Measurements from ENCODE around the gene ZNF609. TPM values are rescaled to one million over a fixed set of nuclear protein-coding genes. Genes with fewer than 3 reads are reported as not detected.
A peak's percentile ranks its signal among the peaks of the same experiment; 100 is the strongest.

Gene ZNF609
- total and polyA plus RNA-seq, 2 of the 13 experiments (the other 11 are each of a cell fraction or from before 2014, with no cell fraction given), result 8.9 to 9.9 TPM

DNA sequence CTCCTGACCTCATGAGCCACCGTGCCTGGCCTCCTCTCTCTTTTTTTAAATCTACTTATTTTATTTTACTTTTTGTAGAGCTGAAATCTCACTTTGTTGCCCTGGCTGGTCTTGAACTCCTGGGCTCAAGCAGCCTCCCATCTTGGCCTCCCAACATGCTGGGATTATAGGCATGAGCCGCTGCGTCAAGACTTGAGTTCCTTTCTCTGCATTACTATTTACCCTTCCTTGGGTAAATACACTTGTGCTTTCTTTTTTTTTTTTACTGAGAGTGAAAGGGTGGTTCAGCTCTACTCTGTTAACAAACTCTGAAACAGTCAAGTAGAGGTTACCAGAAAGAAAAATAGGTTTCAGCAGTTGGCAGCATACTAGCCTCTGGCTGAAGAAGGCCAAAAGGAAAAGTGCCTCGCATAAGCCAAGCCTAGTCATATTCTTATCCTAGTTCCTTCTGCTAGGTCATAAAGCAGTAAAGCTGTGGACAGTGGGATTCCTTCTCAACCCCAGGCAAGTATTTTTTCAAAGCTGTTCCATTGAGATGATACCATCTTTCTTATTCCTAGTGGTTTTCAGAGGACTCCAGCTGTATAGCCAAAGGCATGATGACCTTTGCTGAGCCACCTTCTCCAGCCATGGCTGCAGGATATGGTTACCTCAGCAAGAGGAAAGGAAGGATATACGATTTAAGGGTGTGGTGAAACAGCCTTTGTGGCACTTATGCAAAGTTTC, 179.9 kb downstream of the ZNF609 start (continued):
- TF ChIP-seq, protein P1, sequence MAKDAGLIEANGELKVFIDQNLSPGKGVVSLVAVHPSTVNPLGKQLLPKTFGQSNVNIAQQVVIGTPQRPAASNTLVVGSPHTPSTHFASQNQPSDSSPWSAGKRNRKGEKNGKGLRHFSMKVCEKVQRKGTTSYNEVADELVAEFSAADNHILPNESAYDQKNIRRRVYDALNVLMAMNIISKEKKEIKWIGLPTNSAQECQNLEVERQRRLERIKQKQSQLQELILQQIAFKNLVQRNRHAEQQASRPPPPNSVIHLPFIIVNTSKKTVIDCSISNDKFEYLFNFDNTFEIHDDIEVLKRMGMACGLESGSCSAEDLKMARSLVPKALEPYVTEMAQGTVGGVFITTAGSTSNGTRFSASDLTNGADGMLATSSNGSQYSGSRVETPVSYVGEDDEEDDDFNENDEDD (CRISPR knock-in tag; IDR thresholded peaks at IDR 0.05; ENCODE audit: borderline replicate concordance), result no peak
- TF ChIP-seq, protein P2, sequence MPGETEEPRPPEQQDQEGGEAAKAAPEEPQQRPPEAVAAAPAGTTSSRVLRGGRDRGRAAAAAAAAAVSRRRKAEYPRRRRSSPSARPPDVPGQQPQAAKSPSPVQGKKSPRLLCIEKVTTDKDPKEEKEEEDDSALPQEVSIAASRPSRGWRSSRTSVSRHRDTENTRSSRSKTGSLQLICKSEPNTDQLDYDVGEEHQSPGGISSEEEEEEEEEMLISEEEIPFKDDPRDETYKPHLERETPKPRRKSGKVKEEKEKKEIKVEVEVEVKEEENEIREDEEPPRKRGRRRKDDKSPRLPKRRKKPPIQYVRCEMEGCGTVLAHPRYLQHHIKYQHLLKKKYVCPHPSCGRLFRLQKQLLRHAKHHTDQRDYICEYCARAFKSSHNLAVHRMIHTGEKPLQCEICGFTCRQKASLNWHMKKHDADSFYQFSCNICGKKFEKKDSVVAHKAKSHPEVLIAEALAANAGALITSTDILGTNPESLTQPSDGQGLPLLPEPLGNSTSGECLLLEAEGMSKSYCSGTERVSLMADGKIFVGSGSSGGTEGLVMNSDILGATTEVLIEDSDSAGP (CRISPR knock-in tag; IDR thresholded peaks at IDR 0.05; ENCODE audit: borderline replicate concordance), result no peak
- TF ChIP-seq NFKBIZ (CRISPR knock-in tag; IDR thresholded peaks at IDR 0.05) (no peak), FOSL1 (CRISPR knock-in tag; IDR thresholded peaks at IDR 0.05; ENCODE audit: borderline replicate concordance) (no peak), GFI1 (CRISPR knock-in tag; IDR thresholded peaks at IDR 0.05; ENCODE audit: borderline replicate concordance) (no peak), CREB1 (IDR thresholded peaks at IDR 0.05) (no peak), CREB1 (CRISPR knock-in tag; IDR thresholded peaks at IDR 0.05) (peak; percentile 42; the same call in 1 of the 2 replicates), THAP7 (CRISPR knock-in tag; IDR thresholded peaks at IDR 0.05) (no peak), ZNF644 (CRISPR knock-in tag; IDR thresholded peaks at IDR 0.05; ENCODE audit: low read depth) (peak; percentile 69; the same call in 1 of the 2 replicates)
- TF ChIP-seq, protein P3, sequence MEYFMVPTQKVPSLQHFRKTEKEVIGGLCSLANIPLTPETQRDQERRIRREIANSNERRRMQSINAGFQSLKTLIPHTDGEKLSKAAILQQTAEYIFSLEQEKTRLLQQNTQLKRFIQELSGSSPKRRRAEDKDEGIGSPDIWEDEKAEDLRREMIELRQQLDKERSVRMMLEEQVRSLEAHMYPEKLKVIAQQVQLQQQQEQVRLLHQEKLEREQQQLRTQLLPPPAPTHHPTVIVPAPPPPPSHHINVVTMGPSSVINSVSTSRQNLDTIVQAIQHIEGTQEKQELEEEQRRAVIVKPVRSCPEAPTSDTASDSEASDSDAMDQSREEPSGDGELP (IDR thresholded peaks at IDR 0.05; ENCODE audit: borderline replicate concordance, low read depth), result peak; percentile 34; the same call in 1 of the 2 replicates
- TF ChIP-seq, protein P4, sequence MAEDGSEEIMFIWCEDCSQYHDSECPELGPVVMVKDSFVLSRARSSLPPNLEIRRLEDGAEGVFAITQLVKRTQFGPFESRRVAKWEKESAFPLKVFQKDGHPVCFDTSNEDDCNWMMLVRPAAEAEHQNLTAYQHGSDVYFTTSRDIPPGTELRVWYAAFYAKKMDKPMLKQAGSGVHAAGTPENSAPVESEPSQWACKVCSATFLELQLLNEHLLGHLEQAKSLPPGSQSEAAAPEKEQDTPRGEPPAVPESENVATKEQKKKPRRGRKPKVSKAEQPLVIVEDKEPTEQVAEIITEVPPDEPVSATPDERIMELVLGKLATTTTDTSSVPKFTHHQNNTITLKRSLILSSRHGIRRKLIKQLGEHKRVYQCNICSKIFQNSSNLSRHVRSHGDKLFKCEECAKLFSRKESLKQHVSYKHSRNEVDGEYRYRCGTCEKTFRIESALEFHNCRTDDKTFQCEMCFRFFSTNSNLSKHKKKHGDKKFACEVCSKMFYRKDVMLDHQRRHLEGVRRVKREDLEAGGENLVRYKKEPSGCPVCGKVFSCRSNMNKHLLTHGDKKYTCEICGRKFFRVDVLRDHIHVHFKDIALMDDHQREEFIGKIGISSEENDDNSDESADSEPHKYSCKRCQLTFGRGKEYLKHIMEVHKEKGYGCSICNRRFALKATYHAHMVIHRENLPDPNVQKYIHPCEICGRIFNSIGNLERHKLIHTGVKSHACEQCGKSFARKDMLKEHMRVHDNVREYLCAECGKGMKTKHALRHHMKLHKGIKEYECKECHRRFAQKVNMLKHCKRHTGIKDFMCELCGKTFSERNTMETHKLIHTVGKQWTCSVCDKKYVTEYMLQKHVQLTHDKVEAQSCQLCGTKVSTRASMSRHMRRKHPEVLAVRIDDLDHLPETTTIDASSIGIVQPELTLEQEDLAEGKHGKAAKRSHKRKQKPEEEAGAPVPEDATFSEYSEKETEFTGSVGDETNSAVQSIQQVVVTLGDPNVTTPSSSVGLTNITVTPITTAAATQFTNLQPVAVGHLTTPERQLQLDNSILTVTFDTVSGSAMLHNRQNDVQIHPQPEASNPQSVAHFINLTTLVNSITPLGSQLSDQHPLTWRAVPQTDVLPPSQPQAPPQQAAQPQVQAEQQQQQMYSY (CRISPR knock-in tag; IDR thresholded peaks at IDR 0.05), result 0 out of 2 replicates have a peak, but pooled peaks have one; percentile 23
